NT2/D1 (cell line): ENCODE results near the gene DOK5.
"Not testable (repeated sequence)": the region's sequence is repeated elsewhere in the genome, so short reads cannot be mapped to it uniquely, and the experiment has no call there.

ENCODE experiments used
- DNase-seq: peaks from one replicate; pipeline ENCODE4 v3.0.0-alpha.2; 2011; ENCODE audit warnings: low read depth, low spot score
- H3K27me3 ChIP-seq: 2 replicates; pipeline ENCODE4 v1.6.0; 2011; ENCODE audit warnings: mild to moderate bottlenecking; ENCODE audit not compliant: insufficient read length, insufficient read depth
- H3K36me3 ChIP-seq: 2 replicates; pipeline ENCODE4 v1.6.1; 2011; ENCODE audit warnings: mild to moderate bottlenecking, low read length, mixed read lengths; ENCODE audit not compliant: insufficient read depth, insufficient read length
- H3K4me1 ChIP-seq: 2 replicates; pipeline ENCODE4 v1.5.1; 2011; ENCODE audit not compliant: insufficient read depth, insufficient read length
- H3K4me3 ChIP-seq: 2 replicates; pipeline ENCODE4 v1.5.1; 2011; ENCODE audit warnings: low read depth; ENCODE audit not compliant: insufficient read length
- H3K9ac ChIP-seq: 2 replicates; pipeline ENCODE4 v1.6.0; 2011; ENCODE audit warnings: low read depth; ENCODE audit not compliant: insufficient read length
- H3K9me3 ChIP-seq: 2 replicates; pipeline ENCODE4 v1.5.1; 2011; ENCODE audit warnings: mild to moderate bottlenecking, low read length; ENCODE audit not compliant: insufficient read depth
- SUZ12 ChIP-seq: IDR thresholded peaks from 2 replicates; pipeline ENCODE4 v1.6.1; 2011; ENCODE audit not compliant: insufficient read length, insufficient read depth; ENCODE audit errors: extremely low read depth
- YY1 ChIP-seq: IDR thresholded peaks from 2 replicates; pipeline ENCODE4 v1.6.1; 2011; ENCODE audit not compliant: insufficient read length, insufficient read depth
- ZNF274 ChIP-seq: IDR thresholded peaks from 2 replicates; pipeline ENCODE4 v1.6.1; 2011; ENCODE audit warnings: mild to moderate bottlenecking, low read depth, low read length

The DOK5 gene

GRCh38 chr20:54479138-54479906, 3.9 kb downstream of the DOK5 start:
- H3K9ac ChIP-seq: no peak overlapping the region
- DNase-seq: no peak

GRCh38 chr20:54479937-54480336, 4.5 kb downstream of the DOK5 start:
- peaks cover 36% of the 10 kb centered on the region for H3K27me3 ChIP-seq
- H3K9me3 ChIP-seq, H3K4me3 ChIP-seq, DNase-seq, H3K36me3 ChIP-seq, H3K4me1 ChIP-seq, H3K9ac ChIP-seq: not testable (repeated sequence)

More at GRCh38 chr20:54479138-54479906, 3.9 kb downstream of the DOK5 start:
- H3K36me3 ChIP-seq: no peaks in the 10 kb centered on the region
- no peak for TF ChIP-seq ZNF274
- no peak for TF ChIP-seq YY1
- no peak for TF ChIP-seq SUZ12
- no peaks in the 10 kb centered on the region for H3K9me3 ChIP-seq
- no peaks in the 10 kb centered on the region for H3K4me1 ChIP-seq
- peaks cover 42% of the 10 kb centered on the region for H3K27me3 ChIP-seq
- H3K4me3 ChIP-seq: no peak overlapping the region

DNA sequence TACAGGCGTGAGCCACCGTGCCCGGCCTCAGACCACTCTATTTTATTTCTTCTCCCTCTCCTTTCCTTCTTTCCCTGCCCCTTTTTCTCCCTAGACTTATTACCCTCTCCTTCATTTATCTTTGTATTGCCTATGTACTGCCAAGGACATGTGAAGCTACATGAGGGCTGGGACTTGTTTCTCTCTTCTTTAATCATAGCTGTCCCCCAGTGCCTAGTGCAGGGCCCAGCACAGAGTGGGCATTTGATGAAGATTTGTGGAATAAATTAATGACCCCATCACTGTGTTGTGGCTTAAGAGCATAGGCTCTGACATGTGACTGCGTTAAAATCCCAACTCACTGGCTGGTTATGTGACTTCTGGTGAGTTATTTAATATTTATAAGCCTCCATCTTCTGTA, 6.0 kb downstream of the DOK5 start:
- no peak for DNase-seq
- Histone ChIP-seq H3K27me3 (peaks cover 22% of the 10 kb centered on the region), H3K4me3 (no peak overlapping the region), H3K9ac (no peak overlapping the region), H3K4me1 (no peaks in the 10 kb centered on the region), H3K9me3 (no peaks in the 10 kb centered on the region), H3K36me3 (no peaks in the 10 kb centered on the region)
- no peak for TF ChIP-seq ZNF274
- TF ChIP-seq YY1: no peak
- no peak for TF ChIP-seq SUZ12

GRCh38 chr20:54485631-54486030, 10.2 kb downstream of the DOK5 start:
- Histone ChIP-seq H3K9ac (no peak overlapping the region), H3K36me3 (no peaks in the 10 kb centered on the region), H3K27me3 (no peaks in the 10 kb centered on the region), H3K4me1 (no peaks in the 10 kb centered on the region), H3K4me3 (no peak overlapping the region), H3K9me3 (no peaks in the 10 kb centered on the region)
- no peak for TF ChIP-seq SUZ12
- no peak for DNase-seq

DNA sequence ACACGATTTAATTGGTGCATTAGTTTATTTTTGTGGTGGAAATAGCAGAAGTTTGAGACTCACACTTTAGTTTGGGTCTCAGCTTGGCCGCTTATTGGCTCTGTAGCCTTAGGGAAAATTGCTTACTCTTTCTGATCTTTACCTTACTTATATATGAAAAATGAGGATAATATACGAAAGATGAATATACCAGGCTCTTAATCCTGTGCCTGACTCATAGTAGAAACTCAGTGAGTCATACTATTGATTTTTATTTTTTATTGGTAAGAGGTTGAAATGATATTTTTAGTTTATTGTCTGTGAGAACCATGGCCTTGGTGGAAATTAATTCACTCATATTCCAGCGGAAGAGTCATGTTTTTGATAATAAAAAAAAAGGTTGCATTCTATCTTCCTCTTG, 11.2 kb downstream of the DOK5 start:
- no peaks in the 10 kb centered on the region for H3K9me3 ChIP-seq
- H3K36me3 ChIP-seq: no peaks in the 10 kb centered on the region
- no peak overlapping the region for H3K9ac ChIP-seq
- H3K27me3 ChIP-seq: no peaks in the 10 kb centered on the region
- TF ChIP-seq YY1: no peak
- no peak for TF ChIP-seq SUZ12
- TF ChIP-seq ZNF274: no peak
- no peak overlapping the region for H3K4me3 ChIP-seq
- no peak for DNase-seq
- no peaks in the 10 kb centered on the region for H3K4me1 ChIP-seq

DNA sequence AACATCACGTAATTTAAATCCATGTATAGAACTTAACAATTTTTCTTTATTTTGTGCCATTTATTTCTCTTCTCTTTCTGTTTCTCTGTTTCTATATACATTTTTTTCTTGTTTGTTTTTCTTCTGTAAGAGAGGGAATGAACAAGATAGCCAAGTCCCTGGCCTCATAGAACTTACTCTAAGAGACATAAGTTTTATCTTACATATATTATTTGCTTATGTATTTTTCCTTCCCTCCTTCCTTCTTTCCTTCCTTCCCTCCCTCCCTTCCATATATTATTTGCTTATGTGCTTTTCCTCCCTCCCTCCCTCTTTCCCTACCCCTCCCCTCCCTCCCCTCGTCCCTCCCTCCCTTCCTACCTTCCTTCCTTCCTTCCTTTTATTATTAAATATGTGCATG, 13.0 kb downstream of the DOK5 start:
- Histone ChIP-seq H3K9me3 (no peaks in the 10 kb centered on the region), H3K4me3 (no peak overlapping the region), H3K4me1 (no peaks in the 10 kb centered on the region), H3K9ac (no peak overlapping the region), H3K27me3 (no peaks in the 10 kb centered on the region), H3K36me3 (no peaks in the 10 kb centered on the region)
- no peak for DNase-seq
- TF ChIP-seq ZNF274 (no peak), YY1 (no peak), SUZ12 (no peak)

- Histone ChIP-seq H3K36me3 (no peaks in the 10 kb centered on the region), H3K4me1 (no peaks in the 10 kb centered on the region), H3K27me3 (no peaks in the 10 kb centered on the region), H3K9ac (no peak overlapping the region), H3K9me3 (no peaks in the 10 kb centered on the region), H3K4me3 (no peak overlapping the region)
- TF ChIP-seq ZNF274: no peak
- no peak for TF ChIP-seq SUZ12
- TF ChIP-seq YY1: no peak
- DNase-seq: no peak
These were observed 16.1 kb downstream of the DOK5 start for GRCh38 chr20:54491506-54491905.
